Measurements from ENCODE around the gene RNF223.

The RNF223 gene

DNA sequence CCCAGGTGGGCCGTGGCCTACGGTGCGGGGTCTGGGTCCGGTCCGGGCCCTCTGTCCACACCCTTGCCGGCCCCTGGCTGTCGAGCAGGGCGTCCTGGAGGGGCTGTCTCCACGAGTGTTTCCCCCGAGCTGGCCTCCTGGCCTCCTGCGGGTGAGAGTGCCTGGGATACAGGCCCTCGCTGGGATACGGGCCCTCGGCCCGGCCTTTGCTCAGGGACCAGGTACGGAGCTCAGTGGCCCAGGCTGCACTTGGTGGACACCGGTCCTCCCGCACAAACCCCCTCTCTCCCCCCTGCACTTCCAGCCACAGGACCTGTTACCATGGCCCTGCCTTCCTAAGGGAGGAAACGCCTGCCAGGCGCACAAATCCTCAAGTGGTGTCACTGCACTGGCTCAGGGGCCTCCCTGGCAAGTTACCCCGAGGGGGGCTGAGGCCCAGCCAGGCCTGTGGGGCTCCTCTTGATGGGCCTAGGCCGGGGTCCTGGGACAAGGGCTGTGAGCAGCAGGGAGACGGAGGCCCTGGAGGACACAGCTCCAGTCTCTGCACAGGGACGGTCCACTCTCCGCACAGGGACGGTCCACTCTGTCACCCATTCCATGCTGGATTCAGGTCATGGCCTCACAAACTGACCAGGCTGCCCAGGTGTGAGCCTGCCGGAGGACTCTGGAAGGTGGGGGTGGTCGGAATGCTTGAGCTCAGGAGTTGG lies 18.2 kb upstream of the RNF223 start:
- Histone ChIP-seq H3K9me3 (ENCODE audit: control insufficient read depth, insufficient read depth, low read length) (no peaks in the 10 kb centered on the region), H3K27me3 (ENCODE audit: control insufficient read depth, insufficient read depth, low read length) (no peaks in the 10 kb centered on the region), H3K36me3 (ENCODE audit: control insufficient read depth, insufficient read depth, low read length) (no peaks in the 10 kb centered on the region; the same call in 1 of the 2 replicates), H3K4me1 (ENCODE audit: control insufficient read depth, insufficient read depth, low read length) (no peaks in the 10 kb centered on the region), H3K4me3 (ENCODE audit: low read length) (no peak overlapping the region), H3K27ac (ENCODE audit: low read length) (no peak overlapping the region)
- no peak for DNase-seq (ENCODE audit: low read depth, low spot score)
- WGBS (ENCODE audit: insufficient coverage, insufficient read length), result no CpG with 5 or more reads among the region's 28 CpGs

DNA sequence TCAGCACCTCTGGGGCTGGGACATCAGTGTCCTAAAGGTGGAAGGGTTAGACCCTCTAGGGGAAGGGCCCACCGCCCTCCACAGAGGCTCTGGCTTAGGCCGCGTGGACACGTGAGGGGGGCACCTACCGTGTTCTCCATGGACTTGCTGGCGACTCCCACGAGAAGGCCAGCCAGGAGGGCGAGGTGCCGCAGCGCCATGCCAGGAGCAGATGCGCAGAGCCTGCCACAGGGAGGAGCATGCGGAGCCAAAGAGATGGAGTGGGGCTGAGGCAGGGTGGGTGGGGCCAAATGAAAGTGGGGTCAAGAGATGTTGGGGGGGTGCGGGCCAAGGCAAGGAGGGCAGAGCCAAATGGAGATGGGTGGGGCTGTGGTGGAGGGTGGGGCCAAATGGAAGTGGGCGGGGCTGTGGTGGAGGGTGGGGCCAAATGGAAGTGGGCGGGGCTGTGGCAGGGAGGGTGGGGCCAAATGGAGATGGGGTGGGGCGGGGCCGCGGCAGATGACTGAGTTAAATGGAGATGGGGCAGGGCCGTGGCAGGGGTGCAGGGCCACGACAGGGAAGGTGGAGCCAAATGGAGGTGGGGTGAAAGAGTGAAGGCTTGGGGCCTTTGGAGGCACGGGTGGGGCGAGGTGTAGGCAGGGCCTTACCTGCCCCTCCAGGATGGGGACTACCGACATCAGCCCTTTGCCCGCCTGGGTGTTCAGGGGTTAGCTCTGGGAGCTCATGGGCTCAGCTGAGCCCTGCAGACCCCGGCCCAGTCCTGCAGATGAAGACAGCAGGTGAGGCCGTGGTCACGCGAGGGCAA lies 17.4 kb upstream of the RNF223 start:
- WGBS (ENCODE audit: insufficient coverage, insufficient read length), result no CpG with 5 or more reads among the region's 28 CpGs
- no peaks in the 10 kb centered on the region for H3K4me1 ChIP-seq (ENCODE audit: control insufficient read depth, insufficient read depth, low read length)
- H3K4me3 ChIP-seq (ENCODE audit: low read length), result no peak overlapping the region
- peaks cover under 1% of the 10 kb centered on the region; the same call in 1 of the 2 replicates for H3K36me3 ChIP-seq (ENCODE audit: control insufficient read depth, insufficient read depth, low read length)
- no peaks in the 10 kb centered on the region for H3K27me3 ChIP-seq (ENCODE audit: control insufficient read depth, insufficient read depth, low read length)
- H3K27ac ChIP-seq (ENCODE audit: low read length), result no peak overlapping the region
- DNase-seq (ENCODE audit: low read depth, low spot score), result no peak
- H3K9me3 ChIP-seq (ENCODE audit: control insufficient read depth, insufficient read depth, low read length), result no peaks in the 10 kb centered on the region

DNA sequence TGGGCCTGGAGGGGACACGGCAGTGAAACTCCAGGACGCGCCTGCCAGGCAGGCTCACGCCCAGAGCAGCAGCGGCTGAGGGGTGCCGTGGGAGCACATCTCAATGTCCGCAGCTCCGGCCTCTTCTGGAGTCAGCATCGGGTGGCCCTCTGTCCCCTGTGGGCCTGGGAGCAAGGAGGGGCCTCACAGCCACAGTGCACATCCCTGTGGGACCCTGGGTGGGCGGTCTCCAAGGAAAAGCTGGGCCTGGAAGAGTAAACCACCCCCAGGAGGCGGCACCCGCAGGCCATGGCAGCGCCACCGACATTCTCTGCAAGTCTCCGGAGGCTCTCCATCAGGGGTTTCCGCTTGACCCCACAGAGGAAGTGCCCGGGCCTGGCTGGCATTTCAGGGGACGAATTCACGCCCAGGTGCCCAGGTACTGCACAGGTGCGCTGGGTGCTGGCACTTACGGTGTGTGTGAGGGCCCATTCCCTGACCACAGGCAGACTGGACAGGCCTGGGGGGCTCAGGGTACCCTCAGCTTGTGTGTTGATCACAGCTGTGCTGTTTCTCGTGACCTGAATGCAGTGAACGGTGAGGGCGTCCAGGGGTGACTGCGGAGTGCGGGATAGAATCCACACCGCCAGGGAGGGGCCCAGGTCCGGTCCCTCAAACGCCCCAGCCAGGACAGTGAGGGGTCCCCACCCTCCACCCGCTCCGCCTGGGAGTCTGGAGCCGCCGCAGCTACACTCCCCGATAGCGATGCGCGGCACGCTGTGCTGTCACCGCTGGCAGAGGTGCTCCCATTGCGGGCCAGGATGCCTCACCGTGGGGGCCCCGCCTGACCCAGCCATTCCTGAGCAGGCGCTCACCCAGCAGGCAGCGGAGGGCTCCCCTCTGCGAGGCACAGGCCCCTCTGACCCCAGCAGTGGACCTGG lies 16.6 kb upstream of the RNF223 start:
- no peaks in the 10 kb centered on the region for H3K27me3 ChIP-seq (ENCODE audit: control insufficient read depth, insufficient read depth, low read length)
- no peaks in the 10 kb centered on the region for H3K9me3 ChIP-seq (ENCODE audit: control insufficient read depth, insufficient read depth, low read length)
- no peak overlapping the region for H3K27ac ChIP-seq (ENCODE audit: low read length)
- DNase-seq (ENCODE audit: low read depth, low spot score), result no peak
- H3K36me3 ChIP-seq (ENCODE audit: control insufficient read depth, insufficient read depth, low read length), result peaks cover 4% of the 10 kb centered on the region; the same call in 1 of the 2 replicates
- no peaks in the 10 kb centered on the region for H3K4me1 ChIP-seq (ENCODE audit: control insufficient read depth, insufficient read depth, low read length)
- no CpG with 5 or more reads among the region's 45 CpGs for WGBS (ENCODE audit: insufficient coverage, insufficient read length)
- no peak overlapping the region for H3K4me3 ChIP-seq (ENCODE audit: low read length)

DNA sequence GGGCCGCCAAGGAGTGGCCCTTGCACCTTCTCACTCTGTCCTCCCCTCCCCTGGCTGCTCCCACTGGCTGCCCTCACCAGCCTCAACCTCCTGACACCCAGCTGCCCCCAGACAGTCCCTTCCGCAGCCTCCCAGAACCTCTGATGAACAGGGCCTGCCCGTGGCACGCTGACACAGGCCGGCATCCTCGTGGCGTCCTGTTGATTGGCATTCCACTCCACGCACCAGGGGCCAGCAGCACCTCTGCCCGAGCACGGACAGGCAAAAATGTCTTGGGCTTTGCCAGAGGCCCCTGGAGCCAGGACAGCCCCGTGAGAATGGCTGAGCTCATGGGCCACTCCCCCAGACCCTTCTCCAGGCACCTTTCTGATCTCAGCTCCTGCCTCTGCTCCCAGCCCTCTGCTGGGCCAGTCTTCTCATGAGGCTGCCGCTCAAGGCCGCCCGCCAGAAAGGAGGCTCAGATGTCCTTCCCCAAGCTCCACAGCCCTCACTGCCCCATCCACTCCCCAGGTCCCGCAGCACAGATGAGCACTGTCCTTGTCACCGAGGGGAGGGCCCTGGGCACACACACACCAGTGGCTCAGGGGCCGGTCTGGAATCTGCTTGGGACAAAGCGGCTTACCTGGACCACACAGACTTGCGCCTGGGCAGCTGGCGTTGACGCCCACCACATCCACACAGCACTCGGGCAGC lies 15.8 kb upstream of the RNF223 start:
- peaks cover 4% of the 10 kb centered on the region; the same call in 1 of the 2 replicates for H3K36me3 ChIP-seq (ENCODE audit: control insufficient read depth, insufficient read depth, low read length)
- WGBS (ENCODE audit: insufficient coverage, insufficient read length), result no CpG with 5 or more reads among the region's 22 CpGs
- no peak for DNase-seq (ENCODE audit: low read depth, low spot score)
- no peaks in the 10 kb centered on the region for H3K4me1 ChIP-seq (ENCODE audit: control insufficient read depth, insufficient read depth, low read length)
- H3K27ac ChIP-seq (ENCODE audit: low read length), result no peak overlapping the region
- no peaks in the 10 kb centered on the region for H3K9me3 ChIP-seq (ENCODE audit: control insufficient read depth, insufficient read depth, low read length)
- no peak overlapping the region for H3K4me3 ChIP-seq (ENCODE audit: low read length)
- H3K27me3 ChIP-seq (ENCODE audit: control insufficient read depth, insufficient read depth, low read length), result no peaks in the 10 kb centered on the region

DNA sequence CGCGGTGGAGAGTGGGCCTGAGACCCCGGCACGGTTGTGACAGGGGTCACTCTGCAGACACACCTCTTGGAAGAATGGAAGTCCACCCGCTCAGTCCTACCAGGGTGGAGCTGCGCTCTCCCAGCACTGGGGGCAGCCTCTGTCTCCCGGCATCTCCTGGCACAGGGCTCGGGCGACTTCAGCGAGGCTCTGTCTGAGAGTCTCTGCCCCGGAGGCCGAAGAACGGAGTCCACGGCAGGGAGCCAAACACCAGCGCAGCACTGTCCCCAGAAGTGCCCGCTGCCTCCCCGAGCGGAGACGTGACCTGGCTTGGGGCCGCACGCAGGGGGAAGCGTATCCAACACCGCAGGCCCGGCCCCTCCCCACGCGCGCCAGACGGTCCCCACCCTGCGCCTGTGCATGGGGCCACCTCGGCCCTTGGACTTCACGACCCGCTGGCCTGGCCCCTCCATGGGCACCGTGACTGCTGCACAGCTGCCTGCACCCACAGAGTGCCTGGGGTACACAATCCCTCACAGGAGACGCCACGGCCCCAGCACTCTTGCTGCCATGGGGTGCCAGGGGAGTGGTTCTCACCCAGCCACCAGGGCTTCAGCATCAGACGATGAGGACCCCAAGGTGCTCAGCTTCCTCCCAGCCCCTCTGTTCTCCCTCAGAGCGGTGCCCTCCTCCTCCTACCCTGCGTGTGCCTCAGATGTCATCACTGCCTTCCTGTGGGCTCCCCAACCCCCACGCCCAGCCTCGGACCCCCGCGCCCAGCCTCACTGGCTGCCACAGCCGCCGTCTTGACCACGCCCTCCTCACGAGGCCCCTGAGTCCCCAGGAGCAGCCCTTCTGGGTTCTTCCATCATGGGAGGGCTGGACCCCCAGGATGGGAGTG lies 14.9 kb upstream of the RNF223 start:
- H3K4me3 ChIP-seq (ENCODE audit: low read length), result no peak overlapping the region
- WGBS (ENCODE audit: insufficient coverage, insufficient read length), result no CpG with 5 or more reads among the region's 46 CpGs
- peaks cover 4% of the 10 kb centered on the region; the same call in 1 of the 2 replicates for H3K36me3 ChIP-seq (ENCODE audit: control insufficient read depth, insufficient read depth, low read length)
- no peak overlapping the region for H3K27ac ChIP-seq (ENCODE audit: low read length)
- H3K9me3 ChIP-seq (ENCODE audit: control insufficient read depth, insufficient read depth, low read length), result no peaks in the 10 kb centered on the region
- no peaks in the 10 kb centered on the region for H3K27me3 ChIP-seq (ENCODE audit: control insufficient read depth, insufficient read depth, low read length)
- DNase-seq (ENCODE audit: low read depth, low spot score), result no peak
- no peaks in the 10 kb centered on the region for H3K4me1 ChIP-seq (ENCODE audit: control insufficient read depth, insufficient read depth, low read length)

DNA sequence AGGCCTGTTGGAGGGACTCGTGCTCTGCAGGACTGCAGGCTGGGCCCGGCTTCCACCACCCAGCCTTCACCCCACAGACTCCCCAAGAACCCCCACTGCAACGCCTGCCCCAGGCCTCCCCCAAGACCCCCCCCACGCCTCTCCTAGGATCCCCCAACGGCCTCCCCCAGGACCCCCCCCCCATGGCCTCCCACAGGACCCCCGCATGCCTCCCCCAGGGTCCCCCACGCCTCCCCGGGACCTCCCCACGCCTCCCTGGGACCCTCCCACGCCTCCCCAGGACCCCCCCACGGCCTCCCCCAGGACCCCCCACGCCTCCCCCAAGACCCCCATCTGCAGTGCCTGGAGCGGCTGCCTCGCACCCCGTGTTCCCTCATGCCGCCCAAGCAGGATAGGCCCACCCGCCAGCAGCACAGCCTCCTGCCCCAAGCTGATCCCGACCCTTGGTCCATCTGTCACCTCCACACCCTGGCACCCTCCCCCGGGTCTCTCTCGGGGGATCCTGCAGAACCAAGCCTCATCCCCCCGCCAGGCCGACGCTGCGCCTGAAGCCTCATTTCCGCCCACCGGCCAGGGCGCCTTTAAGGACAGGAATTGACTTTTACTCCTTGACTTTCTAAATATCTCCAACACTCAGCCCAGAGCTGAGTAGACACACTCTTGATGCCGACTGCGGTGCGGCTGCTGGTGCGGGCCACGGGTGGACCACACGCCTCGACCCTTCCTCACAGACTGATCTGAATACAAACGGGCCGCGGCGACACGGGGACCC lies 14.1 kb upstream of the RNF223 start:
- no peak for DNase-seq (ENCODE audit: low read depth, low spot score)
- no peaks in the 10 kb centered on the region for H3K4me1 ChIP-seq (ENCODE audit: control insufficient read depth, insufficient read depth, low read length)
- WGBS (ENCODE audit: insufficient coverage, insufficient read length), result no CpG with 5 or more reads among the region's 39 CpGs
- no peak overlapping the region for H3K27ac ChIP-seq (ENCODE audit: low read length)
- H3K4me3 ChIP-seq (ENCODE audit: low read length), result no peak overlapping the region
- peaks cover 4% of the 10 kb centered on the region; the same call in 1 of the 2 replicates for H3K36me3 ChIP-seq (ENCODE audit: control insufficient read depth, insufficient read depth, low read length)
- H3K27me3 ChIP-seq (ENCODE audit: control insufficient read depth, insufficient read depth, low read length), result no peaks in the 10 kb centered on the region
- H3K9me3 ChIP-seq (ENCODE audit: control insufficient read depth, insufficient read depth, low read length), result no peaks in the 10 kb centered on the region

DNA sequence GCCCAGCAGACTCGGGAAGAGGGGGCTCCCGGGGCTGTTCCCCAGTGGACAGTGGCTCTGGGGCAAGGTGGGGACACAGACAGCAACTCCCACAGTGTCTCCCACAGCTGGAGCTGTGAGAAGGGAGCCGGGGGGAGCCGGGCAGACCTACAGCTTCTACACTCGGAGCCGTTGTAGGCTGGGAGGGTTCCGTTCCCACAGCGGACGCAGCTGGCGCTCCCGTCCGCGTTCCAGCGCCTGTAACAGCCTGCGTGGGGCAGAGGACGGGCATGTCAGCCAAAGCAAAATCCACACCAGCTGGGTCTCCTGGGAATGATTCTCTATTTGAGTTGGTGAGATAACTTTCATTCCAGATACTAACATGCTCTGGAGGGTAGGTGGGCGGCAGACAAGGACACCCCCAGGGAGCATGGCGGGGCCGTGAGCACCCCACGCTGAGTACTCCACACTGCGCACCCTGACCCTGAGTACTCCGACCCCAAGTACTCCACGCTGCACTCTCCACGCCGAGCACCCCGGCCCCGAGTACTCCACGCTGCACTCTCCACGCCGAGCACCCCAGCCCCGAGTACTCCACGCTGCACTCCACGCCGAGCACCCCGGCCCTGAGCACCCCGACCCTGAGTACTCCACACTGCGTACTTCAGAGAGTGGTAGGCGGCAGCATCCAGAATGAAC lies 13.4 kb upstream of the RNF223 start:
- H3K36me3 ChIP-seq (ENCODE audit: control insufficient read depth, insufficient read depth, low read length), result peaks cover 4% of the 10 kb centered on the region; the same call in 1 of the 2 replicates
- DNase-seq (ENCODE audit: low read depth, low spot score), result no peak
- H3K27ac ChIP-seq (ENCODE audit: low read length), result no peak overlapping the region
- WGBS (ENCODE audit: insufficient coverage, insufficient read length), result no CpG with 5 or more reads among the region's 38 CpGs
- H3K9me3 ChIP-seq (ENCODE audit: control insufficient read depth, insufficient read depth, low read length), result no peaks in the 10 kb centered on the region
- H3K27me3 ChIP-seq (ENCODE audit: control insufficient read depth, insufficient read depth, low read length), result no peaks in the 10 kb centered on the region
- H3K4me1 ChIP-seq (ENCODE audit: control insufficient read depth, insufficient read depth, low read length), result no peaks in the 10 kb centered on the region
- H3K4me3 ChIP-seq (ENCODE audit: low read length), result no peak overlapping the region

DNA sequence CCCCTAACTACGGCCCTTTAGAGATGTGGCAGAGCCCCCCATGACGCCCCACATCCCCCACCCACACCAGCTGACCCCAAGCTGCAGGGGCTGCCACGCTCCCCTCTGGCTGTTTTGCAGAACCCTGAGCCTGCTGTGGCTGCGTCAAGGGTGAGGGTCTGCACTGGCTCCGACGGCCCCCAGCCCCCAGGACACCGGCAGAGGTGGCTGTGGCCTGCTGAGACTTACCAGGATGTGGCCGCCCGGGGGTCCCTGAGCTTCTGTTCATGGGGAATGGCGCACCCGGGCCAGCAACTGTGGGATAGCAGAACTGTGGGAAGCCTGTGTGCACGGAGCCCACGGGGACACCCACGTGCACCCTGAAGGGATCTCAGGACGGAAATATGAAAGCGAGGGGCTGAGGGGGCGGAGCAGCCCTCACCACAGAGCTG lies 12.8 kb upstream of the RNF223 start:
- Histone ChIP-seq H3K4me3 (ENCODE audit: low read length) (no peak overlapping the region), H3K9me3 (ENCODE audit: control insufficient read depth, insufficient read depth, low read length) (no peaks in the 10 kb centered on the region), H3K36me3 (ENCODE audit: control insufficient read depth, insufficient read depth, low read length) (peaks cover 4% of the 10 kb centered on the region; the same call in 1 of the 2 replicates), H3K27ac (ENCODE audit: low read length) (no peak overlapping the region), H3K27me3 (ENCODE audit: control insufficient read depth, insufficient read depth, low read length) (no peaks in the 10 kb centered on the region), H3K4me1 (ENCODE audit: control insufficient read depth, insufficient read depth, low read length) (no peaks in the 10 kb centered on the region)
- no peak for DNase-seq (ENCODE audit: low read depth, low spot score)
- no CpG with 5 or more reads among the region's 17 CpGs for WGBS (ENCODE audit: insufficient coverage, insufficient read length)
